Gastroesophageal sphincter (tissue), 3 donors: ENCODE measurements around the gene GRID2.

Source experiments
- CTCF ChIP-seq, 4 experiments: fragments of 200-600 bp in 2 of 4; fragments of 450-650 bp in 2 of 4; sonication (generic) in 1 of 4; IDR thresholded peaks; one replicate each; pipeline ENCODE4 v1.5.1; 2017 to 2019; ENCODE audit warnings: antibody characterized with exemption in 4 of 4, mild to moderate bottlenecking in 2 of 4, moderate library complexity in 2 of 4
- EP300 ChIP-seq: sonication (generic); formaldehyde crosslinking; IDR thresholded peaks from one replicate; pipeline ENCODE4 v1.6.1; 2017; ENCODE audit warnings: antibody characterized with exemption, mild to moderate bottlenecking
- POLR2A ChIP-seq, 2 donors: fragments of 450-650 bp; IDR thresholded peaks; one replicate each; pipeline ENCODE4 v1.6.1; 2017; ENCODE audit warnings: antibody characterized with exemption in 2 of 2, mild to moderate bottlenecking in 2 of 2, moderate library complexity in 1 of 2
- POLR2AphosphoS5 ChIP-seq: sonication (generic); formaldehyde crosslinking; IDR thresholded peaks from one replicate; pipeline ENCODE4 v1.6.1; 2017; ENCODE audit warnings: antibody characterized with exemption

- TF ChIP-seq CTCF (IDR thresholded peaks at IDR 0.05) (no peak), POLR2A (IDR thresholded peaks at IDR 0.05) (no peak), POLR2AphosphoS5 (no peak), EP300 (no peak)
Measured at GRCh38 chr4:93139118-93139517, 835.4 kb downstream of the GRID2 start.
